Measurements from ENCODE around the gene UNC79. TPM values are rescaled to one million over a fixed set of nuclear protein-coding genes. Genes with fewer than 3 reads are reported as not detected.

The UNC79 gene
- total RNA-seq, 2 experiments from 2014 or later, result 0.04 to 0.05 TPM

DNA sequence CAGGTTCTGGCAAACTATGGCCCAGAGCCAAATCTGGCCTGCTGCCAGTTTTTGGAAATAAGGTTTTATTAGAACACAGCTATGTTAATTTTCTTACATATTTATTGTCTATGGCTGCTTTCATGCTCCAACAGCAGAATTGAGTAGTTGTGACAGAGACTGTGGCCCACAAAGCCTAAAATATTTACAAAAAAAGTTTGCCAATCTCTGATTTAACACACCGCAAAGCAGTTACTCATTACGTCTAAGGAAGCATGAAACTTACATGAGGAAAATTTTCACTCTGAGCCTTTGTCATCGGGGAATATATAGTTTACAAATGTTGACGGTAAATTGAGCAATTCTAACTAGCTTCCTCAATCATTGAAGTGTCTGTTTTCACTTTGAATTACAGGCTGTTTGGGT, 96.5 kb downstream of the UNC79 start:
- intact Hi-C loops (cut with micrococcal nuclease), result no loop called here
- H3K27ac Mint-ChIP-seq, result no peak overlapping the region
- POLR2A ChIA-PET, result no interaction called here

GRCh38 chr14:93528884-93529558, 98.3 kb downstream of the UNC79 start:
- POLR2A ChIA-PET, result interaction anchor here (1.0 kb wide), 1 partner anchor 29 kb away, joined by 3 read pairs; no protein-coding TSS in a partner anchor
- DNase-seq (no peak), ATAC-seq (no peak)
- intact Hi-C loops (cut with micrococcal nuclease), result no loop called here
- H3K4me3 Mint-ChIP-seq, result no peak overlapping the region
- H3K4me1 Mint-ChIP-seq (ENCODE audit: low read depth), result no peaks in the 10 kb centered on the region
- H3K27ac Mint-ChIP-seq, result no peak overlapping the region
- peaks cover 11% of the 10 kb centered on the region for H3K27me3 Mint-ChIP-seq
- CTCF ChIA-PET, result interaction anchor here (1.5 kb wide), 1 partner anchor 14 kb away, joined by 4 read pairs; no protein-coding TSS in a partner anchor
- H3K36me3 Mint-ChIP-seq (ENCODE audit: low read depth), result no peaks in the 10 kb centered on the region
- H3K9me3 Mint-ChIP-seq, result no peaks in the 10 kb centered on the region
- TF ChIP-seq, protein P1, sequence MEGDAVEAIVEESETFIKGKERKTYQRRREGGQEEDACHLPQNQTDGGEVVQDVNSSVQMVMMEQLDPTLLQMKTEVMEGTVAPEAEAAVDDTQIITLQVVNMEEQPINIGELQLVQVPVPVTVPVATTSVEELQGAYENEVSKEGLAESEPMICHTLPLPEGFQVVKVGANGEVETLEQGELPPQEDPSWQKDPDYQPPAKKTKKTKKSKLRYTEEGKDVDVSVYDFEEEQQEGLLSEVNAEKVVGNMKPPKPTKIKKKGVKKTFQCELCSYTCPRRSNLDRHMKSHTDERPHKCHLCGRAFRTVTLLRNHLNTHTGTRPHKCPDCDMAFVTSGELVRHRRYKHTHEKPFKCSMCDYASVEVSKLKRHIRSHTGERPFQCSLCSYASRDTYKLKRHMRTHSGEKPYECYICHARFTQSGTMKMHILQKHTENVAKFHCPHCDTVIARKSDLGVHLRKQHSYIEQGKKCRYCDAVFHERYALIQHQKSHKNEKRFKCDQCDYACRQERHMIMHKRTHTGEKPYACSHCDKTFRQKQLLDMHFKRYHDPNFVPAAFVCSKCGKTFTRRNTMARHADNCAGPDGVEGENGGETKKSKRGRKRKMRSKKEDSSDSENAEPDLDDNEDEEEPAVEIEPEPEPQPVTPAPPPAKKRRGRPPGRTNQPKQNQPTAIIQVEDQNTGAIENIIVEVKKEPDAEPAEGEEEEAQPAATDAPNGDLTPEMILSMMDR (IDR thresholded peaks at IDR 0.05), result no peak

More for the DNA sequence above, 96.5 kb downstream of the UNC79 start:
- peaks cover 1% of the 10 kb centered on the region for H3K9me3 Mint-ChIP-seq
- CTCF ChIA-PET, result interaction anchor here (0.6 kb wide), 1 partner anchor 10 kb away, joined by 3 read pairs; no protein-coding TSS in a partner anchor
- ATAC-seq, result no peak
- DNase-seq, result no peak
- H3K36me3 Mint-ChIP-seq (ENCODE audit: low read depth), result no peaks in the 10 kb centered on the region
- H3K4me3 Mint-ChIP-seq, result no peak overlapping the region
- TF ChIP-seq, protein P1 (IDR thresholded peaks at IDR 0.05), result no peak
- H3K27me3 Mint-ChIP-seq, result peaks cover 11% of the 10 kb centered on the region
- no peaks in the 10 kb centered on the region for H3K4me1 Mint-ChIP-seq (ENCODE audit: low read depth)

- H3K36me3 Mint-ChIP-seq (ENCODE audit: low read depth), result no peaks in the 10 kb centered on the region
- no peaks in the 10 kb centered on the region for H3K4me1 Mint-ChIP-seq (ENCODE audit: low read depth)
- POLR2A ChIA-PET, result no interaction called here
- DNase-seq, result no peak
- ATAC-seq, result no peak
- no peak overlapping the region for H3K4me3 Mint-ChIP-seq
- intact Hi-C loops (cut with micrococcal nuclease), result no loop called here
- TF ChIP-seq, protein P1 (IDR thresholded peaks at IDR 0.05), result no peak
- H3K27me3 Mint-ChIP-seq, result peaks cover 11% of the 10 kb centered on the region
- CTCF ChIA-PET, result interaction anchor here (0.7 kb wide), 1 partner anchor 580 kb away, joined by 3 read pairs; no protein-coding TSS in a partner anchor
- no peak overlapping the region for H3K27ac Mint-ChIP-seq
- no peaks in the 10 kb centered on the region for H3K9me3 Mint-ChIP-seq
These were observed 100.9 kb downstream of the UNC79 start for GRCh38 chr14:93531644-93532043.

GRCh38 chr14:93532541-93532940, 101.8 kb downstream of the UNC79 start:
- H3K4me3 Mint-ChIP-seq, result no peak overlapping the region
- POLR2A ChIA-PET, result no interaction called here
- DNase-seq, result no peak
- H3K27me3 Mint-ChIP-seq, result peaks cover 14% of the 10 kb centered on the region
- no peaks in the 10 kb centered on the region for H3K36me3 Mint-ChIP-seq (ENCODE audit: low read depth)
- intact Hi-C loops (cut with micrococcal nuclease), result no loop called here
- no peak overlapping the region for H3K27ac Mint-ChIP-seq
- TF ChIP-seq, protein P1 (IDR thresholded peaks at IDR 0.05), result no peak
- CTCF ChIA-PET, result no interaction called here
- no peaks in the 10 kb centered on the region for H3K4me1 Mint-ChIP-seq (ENCODE audit: low read depth)
- H3K9me3 Mint-ChIP-seq, result no peaks in the 10 kb centered on the region
- ATAC-seq, result no peak

- H3K27ac Mint-ChIP-seq, result no peak overlapping the region
- CTCF ChIA-PET, result no interaction called here
- DNase-seq (no peak), ATAC-seq (no peak)
- intact Hi-C loops (cut with micrococcal nuclease), result no loop called here
- H3K4me1 Mint-ChIP-seq (ENCODE audit: low read depth), result no peaks in the 10 kb centered on the region
- peaks cover 14% of the 10 kb centered on the region for H3K27me3 Mint-ChIP-seq
- TF ChIP-seq, protein P1 (IDR thresholded peaks at IDR 0.05), result no peak
- POLR2A ChIA-PET, result no interaction called here
- no peaks in the 10 kb centered on the region for H3K9me3 Mint-ChIP-seq
- no peak overlapping the region for H3K4me3 Mint-ChIP-seq
- H3K36me3 Mint-ChIP-seq (ENCODE audit: low read depth), result no peaks in the 10 kb centered on the region
These were observed 102.7 kb downstream of the UNC79 start for GRCh38 chr14:93533437-93533836.
